OCI-LY3 (cell line): ENCODE measurements around the gene LRCH3.

Source experiments
- EZH2phosphoT487 ChIP-seq: fragments of 200-600 bp; shearing (Covaris generic); IDR thresholded peaks from 2 replicates; pipeline ENCODE4 v1.6.1; 2018; ENCODE audit warnings: antibody characterized with exemption, mixed run types, low read depth
- TF ChIP-seq, protein P1 (sequence below): fragments of 200-600, 300-600 bp; sonication (generic); IDR thresholded peaks from 2 replicates; pipeline ENCODE4 v1.5.1; 2014; ENCODE audit warnings: antibody characterized with exemption, low read length, low read depth

DNA sequence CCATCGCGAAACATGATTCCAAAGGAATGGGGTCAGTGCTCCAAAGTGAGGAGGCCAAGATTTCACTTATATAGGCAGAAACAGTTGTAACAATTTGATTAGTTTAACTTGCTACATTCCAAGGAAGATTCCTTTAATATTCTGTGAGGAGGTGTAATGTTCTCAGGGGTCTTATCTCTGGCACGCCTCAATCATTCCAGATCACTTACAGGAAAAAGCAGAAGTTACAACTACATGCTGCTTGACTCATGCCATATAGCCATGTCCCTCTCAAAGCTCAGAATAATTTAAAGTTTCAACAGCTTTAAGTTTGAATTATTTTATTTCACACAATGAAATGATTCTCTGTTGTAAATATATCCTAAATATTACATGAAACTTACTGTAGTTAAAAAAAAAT, 44.8 kb upstream of the LRCH3 start:
- TF ChIP-seq, protein P1, sequence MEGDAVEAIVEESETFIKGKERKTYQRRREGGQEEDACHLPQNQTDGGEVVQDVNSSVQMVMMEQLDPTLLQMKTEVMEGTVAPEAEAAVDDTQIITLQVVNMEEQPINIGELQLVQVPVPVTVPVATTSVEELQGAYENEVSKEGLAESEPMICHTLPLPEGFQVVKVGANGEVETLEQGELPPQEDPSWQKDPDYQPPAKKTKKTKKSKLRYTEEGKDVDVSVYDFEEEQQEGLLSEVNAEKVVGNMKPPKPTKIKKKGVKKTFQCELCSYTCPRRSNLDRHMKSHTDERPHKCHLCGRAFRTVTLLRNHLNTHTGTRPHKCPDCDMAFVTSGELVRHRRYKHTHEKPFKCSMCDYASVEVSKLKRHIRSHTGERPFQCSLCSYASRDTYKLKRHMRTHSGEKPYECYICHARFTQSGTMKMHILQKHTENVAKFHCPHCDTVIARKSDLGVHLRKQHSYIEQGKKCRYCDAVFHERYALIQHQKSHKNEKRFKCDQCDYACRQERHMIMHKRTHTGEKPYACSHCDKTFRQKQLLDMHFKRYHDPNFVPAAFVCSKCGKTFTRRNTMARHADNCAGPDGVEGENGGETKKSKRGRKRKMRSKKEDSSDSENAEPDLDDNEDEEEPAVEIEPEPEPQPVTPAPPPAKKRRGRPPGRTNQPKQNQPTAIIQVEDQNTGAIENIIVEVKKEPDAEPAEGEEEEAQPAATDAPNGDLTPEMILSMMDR = no peak
- no peak for TF ChIP-seq EZH2phosphoT487
